NK-92 treated with Interleukin-12 subunit alpha and Interleukin-12 subunit beta, amount 100 ng/mL, for 24 hours (cell line): ENCODE data around the gene LBHD1.
"Not testable (repeated sequence)": the region's sequence is repeated elsewhere in the genome, so short reads cannot be mapped to it uniquely, and the experiment has no call there.

Source experiments
- DNase-seq: peaks from one replicate; lab custom pipeline; 2025; lab: John Stamatoyannopoulos, UW

The LBHD1 gene

DNA sequence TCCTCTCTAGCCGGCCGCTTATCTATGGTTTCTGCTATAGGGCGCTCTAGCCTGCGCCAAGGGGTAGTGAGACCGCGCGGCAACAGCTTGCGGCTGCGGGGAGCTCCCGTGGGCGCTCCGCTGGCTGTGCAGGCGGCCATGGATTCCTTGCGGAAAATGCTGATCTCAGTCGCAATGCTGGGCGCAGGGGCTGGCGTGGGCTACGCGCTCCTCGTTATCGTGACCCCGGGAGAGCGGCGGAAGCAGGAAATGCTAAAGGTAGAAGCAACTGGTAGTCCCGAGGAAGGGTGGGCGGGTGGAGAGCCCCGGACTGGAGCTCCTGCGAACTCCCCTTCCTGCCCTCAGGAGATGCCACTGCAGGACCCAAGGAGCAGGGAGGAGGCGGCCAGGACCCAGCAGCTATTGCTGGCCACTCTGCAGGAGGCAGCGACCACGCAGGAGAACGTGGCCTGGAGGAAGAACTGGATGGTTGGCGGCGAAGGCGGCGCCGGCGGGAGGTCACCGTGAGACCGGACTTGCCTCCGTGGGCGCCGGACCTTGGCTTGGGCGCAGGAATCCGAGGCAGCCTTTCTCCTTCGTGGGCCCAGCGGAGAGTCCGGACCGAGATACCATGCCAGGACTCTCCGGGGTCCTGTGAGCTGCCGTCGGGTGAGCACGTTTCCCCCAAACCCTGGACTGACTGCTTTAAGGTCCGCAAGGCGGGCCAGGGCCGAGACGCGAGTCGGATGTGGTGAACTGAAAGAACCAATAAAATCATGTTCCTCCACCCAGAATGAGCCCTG lies at the start of gene LBHD1, which contains the start of gene UQCC3:
TSS of gene LBHD1 (minus strand) at position 660 of the 782 bp plus-strand sequence. CDS start 2,236 bp downstream, outside the sequence.
TSS of gene UQCC3 (plus strand) at position 66 of the 782 bp plus-strand sequence. CDS start at position 139, 73 bp downstream.
- peak; percentile 85 for DNase-seq

DNA sequence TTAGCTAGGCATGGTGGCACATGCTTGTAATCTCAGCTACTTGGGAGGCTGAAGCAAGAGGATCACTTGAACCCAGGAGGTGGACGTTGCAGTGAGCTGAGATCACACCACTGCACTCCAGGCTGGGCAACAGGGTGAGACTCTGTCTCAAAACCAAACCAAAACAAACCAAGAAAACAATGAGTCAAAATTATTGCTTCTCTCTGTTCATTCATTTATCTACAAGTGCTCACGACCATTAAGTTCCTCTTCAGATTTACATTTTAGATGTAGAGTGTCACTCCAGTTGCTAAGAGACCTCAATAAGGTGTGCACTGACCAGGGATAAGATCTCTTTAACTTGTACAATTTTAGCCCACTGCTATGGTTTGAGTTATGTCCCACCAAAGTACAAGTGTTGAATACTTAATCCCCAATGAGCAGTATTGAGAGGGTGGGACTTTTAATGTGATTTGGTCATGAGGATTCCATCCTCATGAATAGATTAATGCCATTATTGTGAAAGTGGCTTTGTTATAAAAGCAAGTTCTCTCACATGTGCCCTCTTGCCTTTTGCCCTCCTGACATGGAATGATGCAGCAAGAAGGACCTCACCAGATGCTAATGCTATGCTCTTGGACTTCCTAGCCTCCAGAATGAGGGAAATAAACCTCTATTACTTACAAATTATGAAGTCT lies 47.4 kb upstream of the LBHD1 start:
- DNase-seq: no peak

DNA sequence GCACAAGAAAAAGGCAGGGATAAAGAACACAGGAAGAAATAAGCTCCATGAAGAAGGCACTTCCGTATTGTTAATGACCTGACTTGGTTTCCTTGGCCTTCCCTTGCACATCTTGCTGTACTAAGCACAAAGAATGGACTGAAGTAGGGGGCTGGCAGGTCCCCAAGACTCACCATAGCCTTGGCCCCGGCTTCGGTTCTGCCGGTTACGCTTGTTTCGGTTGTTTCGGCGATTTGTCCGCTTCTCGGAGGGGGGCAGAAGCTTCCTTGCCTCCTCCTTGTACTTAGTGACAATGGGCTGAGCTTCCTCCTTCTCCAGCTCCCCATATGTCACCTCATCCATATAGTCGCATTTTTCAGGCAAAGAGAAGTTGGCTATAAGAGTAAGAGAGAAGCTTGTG lies 44.7 kb upstream of the LBHD1 start:
- no peak for DNase-seq

DNA sequence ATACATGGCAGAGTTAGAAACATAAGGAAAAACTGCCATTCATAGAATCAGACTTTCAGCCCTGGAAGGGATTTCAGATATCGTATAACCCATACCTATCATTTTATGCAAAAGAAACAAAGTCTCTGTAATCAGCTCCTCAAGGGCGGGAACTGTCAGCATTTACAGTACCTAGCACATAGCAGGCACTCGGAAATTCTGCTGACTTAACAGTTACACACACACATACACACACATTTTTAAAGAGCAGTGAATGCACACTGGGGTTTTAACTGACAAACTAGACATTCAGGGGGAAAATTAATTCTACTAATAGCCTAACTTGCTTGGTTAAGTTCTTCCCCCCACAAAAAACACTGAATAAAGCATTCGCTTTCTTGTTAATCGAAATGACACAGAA lies 44.1 kb upstream of the LBHD1 start:
- no peak for DNase-seq

DNA sequence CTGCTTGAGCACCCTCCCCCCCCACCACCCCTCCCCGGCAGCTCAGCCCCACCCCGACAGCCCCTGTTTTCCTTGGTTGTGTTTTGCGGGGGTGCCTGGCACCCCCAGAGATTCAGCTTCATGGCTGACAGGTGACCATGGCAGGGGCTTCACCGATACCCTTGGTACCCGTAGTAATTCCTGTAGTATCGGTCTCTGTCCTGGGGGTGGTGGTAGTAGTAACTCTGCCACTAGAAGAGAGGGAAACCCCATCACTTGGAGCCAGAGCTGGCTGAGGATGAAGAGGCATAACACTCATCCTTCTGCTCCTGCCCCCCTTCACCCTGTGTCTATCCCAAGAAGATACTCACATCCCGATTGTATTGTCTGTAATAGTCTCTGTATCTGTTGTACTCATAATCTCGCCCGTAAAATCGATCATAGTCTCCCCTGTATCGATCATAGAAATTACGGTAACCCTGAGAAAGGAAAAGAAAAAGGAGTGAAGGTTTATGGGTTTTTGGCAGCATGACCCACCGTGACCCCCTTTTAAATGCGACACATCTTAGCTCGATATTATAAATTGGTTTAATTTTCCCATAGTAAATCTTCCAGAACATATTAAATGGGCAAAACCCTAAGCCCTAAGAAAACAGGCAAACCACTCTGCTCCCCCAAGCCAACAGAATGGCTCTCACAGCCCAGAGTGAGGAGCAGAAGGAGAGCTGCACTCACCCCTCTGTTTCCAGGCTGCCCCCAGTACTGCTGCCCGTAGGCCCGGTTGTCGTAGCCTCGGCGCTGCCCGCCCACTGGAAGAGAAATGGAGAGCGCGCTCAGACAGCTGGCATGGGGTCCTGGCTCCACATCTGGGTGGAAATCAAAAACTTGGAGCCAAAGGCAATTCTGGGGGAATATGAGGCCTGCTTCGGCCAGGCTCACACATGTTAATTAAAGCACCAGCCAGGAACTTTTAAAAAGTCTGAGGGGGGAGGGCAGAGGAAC lies 43.4 kb upstream of the LBHD1 start:
- DNase-seq: no peak

DNA sequence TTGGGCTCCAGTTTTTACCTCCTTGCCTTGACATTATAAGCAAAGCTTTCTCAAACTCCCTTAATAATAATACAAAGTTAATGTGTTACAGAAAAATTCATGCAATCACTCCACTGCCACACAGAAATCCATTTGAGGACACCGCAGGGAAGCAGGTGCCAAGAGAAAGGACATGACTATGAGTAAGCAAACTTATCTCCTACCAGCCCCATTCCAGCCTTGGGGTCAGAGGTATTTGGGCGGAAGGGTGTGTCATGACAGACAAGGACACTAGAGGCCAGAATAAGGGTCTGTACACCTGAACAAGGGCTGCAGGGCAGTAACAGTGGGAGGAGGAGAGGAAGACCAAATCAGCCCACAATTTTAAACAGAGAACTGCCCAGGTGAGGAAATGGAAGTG lies 41.3 kb upstream of the LBHD1 start:
- no peak for DNase-seq

DNA sequence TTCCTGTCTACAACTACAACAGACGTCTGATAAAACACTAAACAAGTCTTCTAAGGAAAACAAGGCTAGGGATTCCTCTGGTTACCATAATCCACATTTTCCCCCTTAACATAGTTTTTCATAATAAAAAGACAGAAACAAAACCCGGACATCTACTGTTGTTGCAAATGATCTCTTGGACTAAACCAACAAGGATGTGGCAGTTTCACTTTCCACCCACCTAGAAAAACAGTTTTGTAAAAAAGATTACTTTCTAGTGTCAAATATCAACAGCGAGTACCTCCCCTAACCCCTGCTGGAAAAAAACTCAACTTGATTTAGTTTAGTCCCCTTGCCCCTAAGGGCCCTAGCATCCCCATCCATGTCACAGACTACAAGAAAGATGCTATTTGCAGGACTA lies 40.8 kb upstream of the LBHD1 start:
- no peak for DNase-seq

DNA sequence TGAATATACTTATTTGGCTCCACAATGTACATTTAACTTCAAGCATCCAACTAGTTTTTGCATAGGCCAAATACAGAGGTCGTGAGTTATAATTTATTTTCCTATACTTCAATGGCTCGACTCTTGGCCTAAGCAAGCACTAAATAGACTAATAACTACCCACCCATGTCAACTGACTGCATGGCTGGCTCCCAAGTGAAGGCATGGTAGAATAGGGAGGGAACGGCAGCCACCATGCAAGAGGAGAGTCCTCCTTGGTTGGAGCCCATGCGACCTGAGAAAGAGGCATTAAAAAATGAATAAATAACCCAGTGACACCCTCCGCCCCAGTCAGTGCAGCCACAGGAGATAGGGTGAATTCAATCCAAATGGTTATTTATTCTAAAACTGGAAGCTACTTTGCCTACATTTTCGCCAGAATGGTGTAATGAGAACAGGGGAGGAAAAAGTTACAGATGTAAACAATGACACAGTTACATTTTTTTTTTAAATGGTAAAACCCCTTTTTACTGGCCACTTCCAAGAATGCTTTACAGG lies 40.3 kb upstream of the LBHD1 start:
- no peak for DNase-seq

DNA sequence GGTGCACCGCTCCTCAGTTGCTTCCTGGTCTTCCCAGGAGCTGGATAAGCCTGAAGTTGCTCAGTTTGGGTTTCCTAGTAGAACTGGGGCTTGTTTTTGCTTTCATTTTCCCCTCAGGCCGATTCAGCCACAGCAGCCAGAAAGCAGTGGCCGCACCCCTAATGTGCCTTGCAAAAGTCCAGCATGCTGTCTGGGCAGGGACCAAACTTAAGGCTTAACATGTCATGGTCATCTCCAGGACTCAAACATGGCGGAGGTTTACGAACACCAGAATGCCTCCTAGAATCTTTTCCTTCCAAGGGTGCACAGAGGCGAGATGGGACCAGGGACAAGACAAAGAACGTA lies 37.9 kb upstream of the LBHD1 start:
- no peak for DNase-seq

DNA sequence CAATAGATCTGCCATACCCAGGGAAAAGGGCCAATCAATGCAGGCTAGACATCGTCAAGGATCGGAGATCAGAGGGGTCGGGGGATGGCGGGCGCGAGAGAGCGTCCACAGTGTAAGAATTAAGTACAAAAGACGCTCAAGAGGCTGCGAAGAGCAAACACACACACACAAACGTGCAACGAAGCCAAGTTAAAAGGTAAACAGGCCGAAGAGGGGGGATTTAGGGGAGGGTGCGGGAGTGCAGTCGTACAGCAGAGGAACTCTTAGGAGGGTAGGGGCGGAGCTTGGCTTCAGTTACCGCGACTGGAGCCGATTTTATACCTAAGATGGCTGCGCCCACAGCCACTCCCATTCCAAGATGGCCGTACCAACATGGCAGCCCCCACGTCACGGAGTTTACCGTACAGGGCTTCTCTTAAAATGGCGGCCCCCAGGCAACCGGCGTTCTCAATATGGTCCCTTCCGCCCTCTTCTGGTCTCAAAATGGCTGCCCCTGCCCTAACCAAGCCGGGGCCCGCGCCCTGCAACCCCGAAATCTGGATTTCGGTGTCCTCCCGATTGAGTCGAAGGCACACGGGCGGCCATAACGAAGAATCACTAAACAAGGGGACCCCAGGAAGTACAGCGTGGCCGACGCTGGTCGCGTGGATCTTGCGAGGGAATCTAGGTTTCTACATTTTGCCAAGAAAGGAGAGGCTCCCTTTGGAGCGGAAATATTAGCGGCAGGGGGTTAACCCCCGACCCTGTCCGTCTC lies 37.4 kb upstream of the LBHD1 start:
- DNase-seq: peak; percentile 90

DNA sequence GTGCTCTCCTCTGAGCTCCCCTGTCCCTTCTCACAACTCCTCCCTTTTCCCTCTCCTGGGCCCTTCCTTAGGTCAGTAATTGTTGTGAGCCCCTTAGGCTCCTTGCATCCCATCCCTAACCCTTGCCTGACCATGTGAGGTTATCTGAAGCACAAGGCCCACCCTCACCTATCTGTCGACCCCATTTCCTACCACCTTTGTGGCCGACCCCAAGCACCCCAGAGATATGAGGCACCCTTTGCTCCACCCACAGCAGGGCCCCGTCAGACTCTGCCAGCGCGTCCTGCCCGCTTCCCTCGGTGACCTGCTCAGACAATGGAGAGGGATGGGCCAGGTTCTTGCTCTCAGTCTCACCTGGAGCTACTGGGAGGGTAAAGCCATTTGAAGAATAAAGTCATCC lies 36.7 kb upstream of the LBHD1 start:
- peak; percentile 17 for DNase-seq

DNA sequence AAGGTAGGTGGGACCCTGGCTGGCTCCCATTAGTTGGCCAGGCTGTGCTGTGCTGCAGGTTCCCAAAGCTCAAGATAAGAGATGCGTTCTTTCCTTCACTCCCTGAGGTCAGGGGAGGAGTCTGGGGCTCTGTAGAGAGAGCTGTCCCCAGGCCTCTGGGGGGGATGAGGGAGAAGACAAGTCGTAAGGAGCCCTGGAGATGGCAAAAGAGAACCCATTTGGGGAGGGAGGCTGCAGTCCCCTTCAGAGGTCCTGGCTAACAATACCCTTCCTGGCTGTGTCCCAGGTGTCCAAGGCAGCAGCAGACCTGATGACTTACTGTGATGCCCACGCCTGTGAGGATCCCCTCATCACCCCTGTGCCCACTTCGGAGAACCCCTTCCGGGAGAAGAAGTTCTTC lies 36.3 kb upstream of the LBHD1 start:
- DNase-seq: no peak

DNA sequence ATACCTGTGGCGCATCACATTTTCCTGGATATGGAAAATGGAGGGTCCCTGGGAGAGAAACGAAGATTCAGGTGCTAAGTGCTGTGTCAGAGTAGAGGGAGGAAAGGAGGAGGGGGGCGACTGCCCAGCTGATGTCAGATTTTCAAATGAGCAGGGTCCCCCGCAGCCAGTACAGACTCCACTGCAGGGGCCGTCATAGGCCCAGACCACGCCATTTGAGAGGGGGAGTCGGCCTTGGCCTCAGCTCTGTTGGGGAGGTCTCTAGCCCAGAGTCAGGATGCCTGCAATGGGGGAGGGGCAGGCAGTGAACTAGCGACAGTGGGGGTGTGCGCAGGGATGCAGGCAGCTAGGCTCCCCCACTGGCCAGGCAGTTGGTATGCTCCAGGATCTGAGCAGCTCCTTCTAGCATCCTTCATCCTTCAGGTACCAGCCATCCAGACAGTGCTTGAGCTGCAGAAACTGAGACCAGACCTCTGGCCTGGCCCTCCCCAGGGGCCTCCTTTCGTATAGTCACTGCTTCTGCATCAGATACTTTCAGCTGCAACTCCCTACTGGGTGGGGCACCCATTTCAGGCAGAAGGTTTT lies 35.3 kb upstream of the LBHD1 start, which contains the start of the genes BSCL2 and GNG3:
TSS of gene BSCL2 (minus strand) at position 148 of the 585 bp plus-strand sequence. CDS start 229 bp downstream, outside the sequence.
TSS of gene GNG3 (plus strand) at position 400 of the 585 bp plus-strand sequence. CDS start 620 bp downstream, outside the sequence.
- DNase-seq: no peak

DNA sequence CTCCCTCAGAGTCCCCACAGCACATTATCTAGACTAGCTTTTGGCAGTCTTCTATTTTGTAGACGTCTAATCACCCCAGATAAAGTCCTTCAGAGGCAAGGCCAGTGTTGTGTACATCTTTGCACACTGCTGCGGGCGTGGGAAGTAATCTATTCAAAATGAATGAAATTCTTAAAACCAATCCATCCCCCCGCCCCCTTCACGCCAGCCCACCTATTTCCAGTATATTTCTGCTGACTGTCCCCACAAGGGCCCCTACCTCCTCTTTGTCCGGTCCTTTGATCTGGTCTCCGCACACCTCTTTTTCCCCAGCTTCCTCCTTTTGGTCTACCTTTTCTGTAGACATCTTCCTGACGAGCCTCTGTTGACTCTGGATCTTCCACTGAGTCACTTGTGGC lies 34.8 kb upstream of the LBHD1 start:
- DNase-seq: no peak

DNA sequence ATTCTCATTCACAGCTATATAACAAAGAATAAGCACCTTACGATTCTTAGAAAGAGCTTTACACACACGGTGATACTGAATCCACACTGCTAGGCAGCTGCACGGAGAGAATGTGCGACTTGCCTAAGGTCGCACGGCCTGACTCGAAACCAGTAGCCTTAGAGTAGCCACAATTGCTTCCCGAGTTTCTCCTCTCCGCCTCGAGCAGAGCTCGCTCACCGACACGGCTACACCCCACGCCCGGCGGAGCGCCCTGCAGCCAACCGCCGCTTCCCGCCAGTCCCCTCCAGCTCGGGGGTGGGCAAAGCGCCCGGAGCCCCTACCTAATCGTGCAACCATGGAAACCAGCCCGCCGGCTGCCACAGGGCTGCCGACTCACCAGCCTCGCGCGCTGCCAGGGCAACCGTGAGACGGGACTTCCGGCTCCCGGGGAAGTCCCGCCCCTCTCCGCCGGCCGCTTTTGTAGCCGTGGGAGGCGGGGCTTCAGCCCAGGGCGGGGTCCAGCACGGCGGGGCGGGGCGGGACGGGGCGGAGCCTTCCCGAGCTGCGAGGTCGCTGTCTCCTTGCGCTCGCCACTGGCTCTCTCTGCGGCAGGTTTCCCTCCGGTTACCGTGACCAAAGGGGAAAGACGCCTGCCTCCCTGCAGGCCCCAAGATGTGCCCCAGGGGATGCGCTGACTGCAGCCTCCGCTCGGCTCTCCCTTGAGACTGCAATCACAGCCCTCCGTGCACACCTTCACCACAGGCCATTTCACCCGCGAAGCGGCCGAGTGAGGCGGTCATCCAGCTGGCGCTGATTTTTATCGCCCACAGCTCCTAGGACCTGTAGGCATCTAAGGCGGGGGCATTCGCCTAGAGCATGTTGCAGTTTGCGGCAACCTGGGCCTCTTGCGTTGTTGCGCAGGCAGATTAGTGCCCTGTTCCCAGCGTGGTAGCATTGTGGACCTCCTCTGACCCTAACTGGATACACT lies 34.1 kb upstream of the LBHD1 start:
- DNase-seq: peak; percentile 92

DNA sequence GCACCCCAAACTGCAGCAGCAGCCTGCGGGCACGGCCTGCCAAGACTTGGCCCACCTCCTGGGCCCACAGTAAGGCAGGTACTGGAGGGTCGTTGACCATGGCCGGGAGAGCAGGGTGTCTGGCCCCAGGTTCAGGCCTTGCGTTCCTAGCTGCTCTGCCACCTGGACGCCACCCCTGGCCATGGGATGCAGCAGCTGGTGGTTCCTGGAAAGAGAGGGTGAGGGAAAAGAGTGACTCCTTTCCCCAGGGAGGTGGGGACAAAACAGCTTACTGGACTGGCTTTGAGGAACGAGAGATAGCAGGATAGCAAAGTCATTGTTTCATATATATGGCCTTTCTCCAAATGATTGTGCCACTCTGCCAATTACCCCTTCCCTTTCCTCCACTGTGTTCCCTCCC lies 33.3 kb upstream of the LBHD1 start:
- no peak for DNase-seq

DNA sequence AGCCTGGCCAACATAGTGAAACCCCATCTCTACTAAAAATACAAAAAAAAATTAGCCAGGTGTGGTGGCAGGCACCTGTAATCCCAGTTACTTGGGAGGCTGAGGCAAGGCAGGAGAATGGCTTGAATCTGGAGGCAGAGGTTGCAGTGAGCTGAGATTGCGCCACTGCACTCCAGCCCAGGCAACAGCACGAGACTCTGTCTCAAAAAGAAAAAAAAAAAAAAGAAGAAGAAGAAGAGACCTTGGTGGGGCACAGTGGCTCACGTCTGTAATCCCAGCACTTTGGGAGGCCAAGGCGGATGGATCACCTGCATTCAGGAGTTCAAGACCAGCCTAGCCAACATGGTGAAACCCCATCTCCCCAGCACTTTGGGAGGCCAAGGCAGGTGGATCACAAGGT lies 31.9 kb upstream of the LBHD1 start:
- not testable (repeated sequence) for DNase-seq

DNA sequence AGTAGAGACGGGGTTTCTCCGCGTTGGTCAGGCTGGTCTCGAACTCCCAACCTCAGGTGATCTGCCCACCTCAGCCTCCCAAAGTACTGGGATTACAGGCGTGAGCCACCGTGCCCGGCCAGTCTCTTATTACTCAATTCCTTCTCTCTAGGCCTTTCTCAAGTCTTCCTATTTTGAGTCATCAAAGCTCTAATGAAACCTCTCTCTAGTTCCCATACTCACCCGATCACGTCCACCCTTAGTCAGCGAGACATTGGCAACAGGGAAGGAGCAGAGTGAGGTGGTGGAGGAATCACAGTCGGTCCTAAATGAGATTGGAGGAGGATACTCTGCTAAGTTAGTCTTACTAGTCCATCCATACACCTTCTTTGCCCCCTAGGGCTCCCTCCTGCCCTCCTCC lies 30.2 kb upstream of the LBHD1 start:
- no peak for DNase-seq

DNA sequence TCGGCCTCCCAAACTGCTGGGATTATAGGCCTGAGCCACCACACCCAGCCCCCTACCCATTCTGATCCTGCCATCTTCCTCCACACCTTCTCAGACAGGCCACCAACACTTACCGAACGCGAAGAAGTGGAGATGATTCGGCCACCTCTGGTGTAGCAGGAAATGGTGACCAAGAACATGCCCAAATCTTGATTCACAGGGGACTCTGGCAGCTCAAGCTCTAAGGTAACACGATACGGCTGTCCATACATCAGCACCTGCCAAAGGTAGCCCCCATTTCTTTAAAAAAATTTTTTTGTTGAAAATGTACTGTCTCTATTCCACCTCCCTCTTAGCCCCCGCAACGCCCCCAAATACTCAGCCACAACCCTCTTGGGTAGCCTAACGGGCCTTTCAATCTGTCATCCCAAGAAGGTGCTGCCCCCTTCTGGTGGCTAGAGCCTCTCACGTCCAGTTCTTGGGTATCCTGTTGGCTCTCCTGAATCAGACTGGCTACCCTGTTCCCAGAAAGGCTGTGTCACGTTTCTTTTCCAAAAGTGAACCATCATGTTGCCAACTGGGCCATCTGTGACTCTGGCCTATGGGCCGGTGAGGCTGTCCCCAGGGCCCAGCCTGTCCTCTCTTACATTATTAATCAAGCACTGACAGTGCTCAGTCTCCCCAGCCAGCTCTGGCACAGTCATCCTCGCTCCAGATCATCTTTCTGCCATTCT lies 22.5 kb upstream of the LBHD1 start:
- DNase-seq: peak; percentile 31
